ENCODE measurements around the gene HSD17B2. TPM values are rescaled to one million over a fixed set of nuclear protein-coding genes. Genes with fewer than 3 reads are reported as not detected.

The HSD17B2 gene
- total RNA-seq, 1 experiment from 2014 or later, result 0.55 TPM

- TF ChIP-seq STAT6 (CRISPR knock-in tag; conservative IDR thresholded peaks at IDR 0.05; ENCODE audit: low read depth), result no peak
- TF ChIP-seq, protein P1, sequence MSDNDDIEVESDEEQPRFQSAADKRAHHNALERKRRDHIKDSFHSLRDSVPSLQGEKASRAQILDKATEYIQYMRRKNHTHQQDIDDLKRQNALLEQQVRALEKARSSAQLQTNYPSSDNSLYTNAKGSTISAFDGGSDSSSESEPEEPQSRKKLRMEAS (CRISPR knock-in tag; IDR thresholded peaks at IDR 0.05), result no peak
- no peak for TF ChIP-seq NR1H2 (CRISPR knock-in tag; IDR thresholded peaks at IDR 0.05)
- no peak for TF ChIP-seq ZNF423 (CRISPR knock-in tag; IDR thresholded peaks at IDR 0.05)
- TF ChIP-seq RORB (CRISPR knock-in tag; IDR thresholded peaks at IDR 0.05), result no peak
- TF ChIP-seq, protein P2, sequence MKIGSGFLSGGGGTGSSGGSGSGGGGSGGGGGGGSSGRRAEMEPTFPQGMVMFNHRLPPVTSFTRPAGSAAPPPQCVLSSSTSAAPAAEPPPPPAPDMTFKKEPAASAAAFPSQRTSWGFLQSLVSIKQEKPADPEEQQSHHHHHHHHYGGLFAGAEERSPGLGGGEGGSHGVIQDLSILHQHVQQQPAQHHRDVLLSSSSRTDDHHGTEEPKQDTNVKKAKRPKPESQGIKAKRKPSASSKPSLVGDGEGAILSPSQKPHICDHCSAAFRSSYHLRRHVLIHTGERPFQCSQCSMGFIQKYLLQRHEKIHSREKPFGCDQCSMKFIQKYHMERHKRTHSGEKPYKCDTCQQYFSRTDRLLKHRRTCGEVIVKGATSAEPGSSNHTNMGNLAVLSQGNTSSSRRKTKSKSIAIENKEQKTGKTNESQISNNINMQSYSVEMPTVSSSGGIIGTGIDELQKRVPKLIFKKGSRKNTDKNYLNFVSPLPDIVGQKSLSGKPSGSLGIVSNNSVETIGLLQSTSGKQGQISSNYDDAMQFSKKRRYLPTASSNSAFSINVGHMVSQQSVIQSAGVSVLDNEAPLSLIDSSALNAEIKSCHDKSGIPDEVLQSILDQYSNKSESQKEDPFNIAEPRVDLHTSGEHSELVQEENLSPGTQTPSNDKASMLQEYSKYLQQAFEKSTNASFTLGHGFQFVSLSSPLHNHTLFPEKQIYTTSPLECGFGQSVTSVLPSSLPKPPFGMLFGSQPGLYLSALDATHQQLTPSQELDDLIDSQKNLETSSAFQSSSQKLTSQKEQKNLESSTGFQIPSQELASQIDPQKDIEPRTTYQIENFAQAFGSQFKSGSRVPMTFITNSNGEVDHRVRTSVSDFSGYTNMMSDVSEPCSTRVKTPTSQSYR (CRISPR knock-in tag; IDR thresholded peaks at IDR 0.05), result no peak
- TF ChIP-seq NFE2L1 (CRISPR knock-in tag; IDR thresholded peaks at IDR 0.05), result no peak
- TF ChIP-seq ZNF512 (CRISPR knock-in tag; IDR thresholded peaks at IDR 0.05; ENCODE audit: borderline replicate concordance), result no peak
These were observed 70.1 kb downstream of the HSD17B2 start (continued) for GRCh38 chr16:82105107-82105506.

DNA sequence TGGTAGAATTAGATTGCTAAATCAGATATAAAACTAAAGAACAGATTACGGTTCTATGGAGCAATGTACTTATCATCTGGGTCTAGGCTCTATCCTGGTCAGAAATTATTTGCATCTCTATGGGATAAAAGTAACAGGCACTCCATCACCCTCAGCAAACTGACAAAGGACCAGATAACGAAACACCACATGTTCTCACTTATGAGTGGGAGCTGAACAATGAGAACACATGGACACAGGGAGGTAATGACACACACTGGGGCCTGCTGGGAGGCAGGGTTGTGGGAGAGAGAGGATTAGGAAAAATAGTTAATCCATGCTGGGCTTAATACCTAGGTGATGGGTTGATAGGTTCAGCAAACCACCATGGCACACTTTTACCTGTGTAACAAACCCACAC is 73.0 kb downstream of the HSD17B2 start:
- no peaks in the 10 kb centered on the region for H3K27me3 Mint-ChIP-seq (ENCODE audit: low read depth)
- ATAC-seq, result no peak
- peaks cover 7% of the 10 kb centered on the region for H3K4me1 Mint-ChIP-seq
- ChIA-PET POLR2A (interaction anchor here (0.5 kb wide), 1 partner anchor 18 kb away, joined by 4 read pairs; no protein-coding TSS in a partner anchor), CTCF (no interaction called here)
- no peak overlapping the region for H3K4me3 Mint-ChIP-seq
- no peak for DNase-seq (ENCODE audit: low spot score)
- H3K9me3 Mint-ChIP-seq, result no peaks in the 10 kb centered on the region
- no peaks in the 10 kb centered on the region for H3K36me3 Mint-ChIP-seq
- H3K27ac Mint-ChIP-seq, result no peak overlapping the region
- no peak for TF ChIP-seq NR3C1 (CRISPR knock-in tag; conservative IDR thresholded peaks at IDR 0.05; ENCODE audit: low read depth)
- TF ChIP-seq, protein P3, sequence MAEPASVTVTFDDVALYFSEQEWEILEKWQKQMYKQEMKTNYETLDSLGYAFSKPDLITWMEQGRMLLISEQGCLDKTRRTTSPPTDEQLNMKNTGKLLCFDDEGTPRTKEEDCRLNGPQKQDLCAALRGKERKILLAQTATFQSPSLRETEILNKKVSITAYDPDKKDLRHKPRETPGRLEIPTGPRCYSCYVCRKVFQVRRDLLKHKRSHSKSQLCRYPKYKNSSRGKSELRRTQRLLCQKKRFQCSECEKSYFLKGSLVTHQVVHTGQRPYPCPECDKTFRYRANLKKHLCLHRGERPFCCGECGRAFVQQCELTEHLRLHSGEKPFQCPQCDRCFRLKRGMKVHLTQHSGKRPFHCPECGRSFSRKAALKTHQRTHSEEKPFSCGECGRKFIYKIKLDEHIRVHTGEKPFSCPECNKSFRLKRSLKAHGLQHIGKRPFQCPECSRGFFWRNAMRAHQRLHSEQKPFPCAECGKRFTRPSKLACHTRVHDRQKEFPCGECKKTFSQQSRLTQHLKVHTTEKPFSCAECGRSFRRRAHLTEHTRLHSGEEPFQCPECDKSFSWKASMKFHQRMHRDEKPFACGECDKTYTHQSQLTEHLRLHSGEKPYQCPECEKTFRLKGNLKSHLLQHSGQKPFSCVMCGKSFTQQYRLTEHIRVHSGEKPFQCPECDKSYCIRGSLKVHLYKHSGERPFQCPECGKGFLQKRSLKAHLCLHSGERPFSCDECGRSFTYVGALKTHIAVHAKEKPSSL (CRISPR knock-in tag; conservative IDR thresholded peaks at IDR 0.05), result no peak
- no peak for TF ChIP-seq ZNF532 (CRISPR knock-in tag; IDR thresholded peaks at IDR 0.05; ENCODE audit: borderline replicate concordance)
- TF ChIP-seq, protein P4, sequence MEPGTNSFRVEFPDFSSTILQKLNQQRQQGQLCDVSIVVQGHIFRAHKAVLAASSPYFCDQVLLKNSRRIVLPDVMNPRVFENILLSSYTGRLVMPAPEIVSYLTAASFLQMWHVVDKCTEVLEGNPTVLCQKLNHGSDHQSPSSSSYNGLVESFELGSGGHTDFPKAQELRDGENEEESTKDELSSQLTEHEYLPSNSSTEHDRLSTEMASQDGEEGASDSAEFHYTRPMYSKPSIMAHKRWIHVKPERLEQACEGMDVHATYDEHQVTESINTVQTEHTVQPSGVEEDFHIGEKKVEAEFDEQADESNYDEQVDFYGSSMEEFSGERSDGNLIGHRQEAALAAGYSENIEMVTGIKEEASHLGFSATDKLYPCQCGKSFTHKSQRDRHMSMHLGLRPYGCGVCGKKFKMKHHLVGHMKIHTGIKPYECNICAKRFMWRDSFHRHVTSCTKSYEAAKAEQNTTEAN (CRISPR knock-in tag; IDR thresholded peaks at IDR 0.05), result no peak
- no peak for TF ChIP-seq SMAD4 (CRISPR knock-in tag; IDR thresholded peaks at IDR 0.05)
- no peak for TF ChIP-seq ETV6 (CRISPR knock-in tag; IDR thresholded peaks at IDR 0.05)

All from WTC11 (cell line).